ENCODE results near the gene DCLRE1B. TPM values are rescaled to one million over a fixed set of nuclear protein-coding genes. Genes with fewer than 3 reads are reported as not detected.

Gene DCLRE1B
- total and polyA plus RNA-seq, 9 of the 15 experiments (the other 6 are each of a cell fraction or from before 2014, with no cell fraction given): 10.6 to 28.8 (median 17.2) TPM

DNA sequence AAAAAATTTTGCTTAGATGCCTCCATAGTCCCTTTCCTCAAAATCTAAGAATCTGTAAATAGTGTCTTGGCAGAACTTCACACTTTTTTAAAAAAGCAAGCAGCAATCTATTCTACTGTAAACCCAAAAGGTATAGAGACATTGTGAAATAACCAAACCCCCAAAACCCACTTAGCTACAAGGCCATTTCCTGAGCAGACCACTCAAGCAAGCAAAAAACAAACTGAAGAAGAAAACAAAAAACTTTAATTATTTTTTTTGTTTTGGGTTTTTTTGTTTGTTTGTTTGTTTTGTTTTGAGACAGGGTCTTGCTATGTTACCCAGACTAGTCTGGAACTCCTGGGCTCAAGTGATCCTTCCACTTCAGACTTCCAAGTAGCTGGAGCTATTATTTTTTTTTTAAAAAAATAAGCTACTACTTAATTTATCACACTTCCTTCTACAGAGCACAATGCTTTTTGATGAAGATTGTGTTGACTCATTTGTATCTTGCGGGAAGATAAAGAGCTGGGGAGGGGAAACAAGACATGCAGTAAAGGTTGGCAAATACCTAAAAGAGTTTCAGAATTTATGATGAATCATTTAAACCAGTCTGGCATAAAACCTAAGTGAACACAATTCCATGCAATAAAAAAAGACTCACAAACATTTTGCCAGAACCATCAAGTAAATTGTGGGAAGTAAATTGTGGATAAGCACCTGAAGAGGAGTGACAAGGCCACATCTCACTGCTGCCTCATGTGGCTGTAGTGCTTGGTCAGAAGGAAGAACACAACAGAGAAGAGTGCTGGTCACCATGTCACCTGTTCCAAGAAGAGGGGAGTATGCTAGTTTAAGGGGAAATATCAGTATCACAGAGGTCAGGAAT, 30.9 kb upstream of the DCLRE1B start (continued):
- TF ChIP-seq CHD7 (IDR thresholded peaks at IDR 0.05; ENCODE audit: low read depth, low read length) (no peak), ZNF316 (IDR thresholded peaks at IDR 0.05) (peak; percentile 54), CBFA2T3 (IDR thresholded peaks at IDR 0.05) (0 out of 2 replicates have a peak, but pooled peaks have one; percentile 7), ATF1 (CRISPR knock-in tag; IDR thresholded peaks at IDR 0.05) (no peak), ATF1 (tag; IDR thresholded peaks at IDR 0.05) (peak; percentile 43; the same call in 1 of the 2 replicates), FOXK1 (CRISPR knock-in tag; IDR thresholded peaks at IDR 0.05; ENCODE audit: borderline replicate concordance) (no peak), FOXK2 (conservative IDR thresholded peaks at IDR 0.05 in 1 of 2, IDR thresholded peaks at IDR 0.05 in 1 of 2; ENCODE audit: low read depth in 2 of 2) (peak; percentile 55 to 62; a peak in 3 of 4 replicates), FUS (optimal IDR thresholded peaks at IDR 0.05; ENCODE audit: low read depth, low read length) (no peak), SMARCE1 (IDR thresholded peaks at IDR 0.05) (peak; percentile 65; the same call in 1 of the 2 replicates), ZNF639 (CRISPR knock-in tag; conservative IDR thresholded peaks at IDR 0.05 in 1 of 2, IDR thresholded peaks at IDR 0.05 in 1 of 2) (peak in 1 of 2 experiments; percentile 51; a peak in 1 of 4 replicates)
- TF ChIP-seq, protein P1, sequence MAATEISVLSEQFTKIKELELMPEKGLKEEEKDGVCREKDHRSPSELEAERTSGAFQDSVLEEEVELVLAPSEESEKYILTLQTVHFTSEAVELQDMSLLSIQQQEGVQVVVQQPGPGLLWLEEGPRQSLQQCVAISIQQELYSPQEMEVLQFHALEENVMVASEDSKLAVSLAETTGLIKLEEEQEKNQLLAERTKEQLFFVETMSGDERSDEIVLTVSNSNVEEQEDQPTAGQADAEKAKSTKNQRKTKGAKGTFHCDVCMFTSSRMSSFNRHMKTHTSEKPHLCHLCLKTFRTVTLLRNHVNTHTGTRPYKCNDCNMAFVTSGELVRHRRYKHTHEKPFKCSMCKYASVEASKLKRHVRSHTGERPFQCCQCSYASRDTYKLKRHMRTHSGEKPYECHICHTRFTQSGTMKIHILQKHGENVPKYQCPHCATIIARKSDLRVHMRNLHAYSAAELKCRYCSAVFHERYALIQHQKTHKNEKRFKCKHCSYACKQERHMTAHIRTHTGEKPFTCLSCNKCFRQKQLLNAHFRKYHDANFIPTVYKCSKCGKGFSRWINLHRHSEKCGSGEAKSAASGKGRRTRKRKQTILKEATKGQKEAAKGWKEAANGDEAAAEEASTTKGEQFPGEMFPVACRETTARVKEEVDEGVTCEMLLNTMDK (IDR thresholded peaks at IDR 0.05; ENCODE audit: borderline replicate concordance, insufficient read depth, low read depth, low read length, poor library complexity, severe bottlenecking): no peak

Data from K562 (cell line).